ENCODE results near the gene RNF212.

The RNF212 gene

DNA sequence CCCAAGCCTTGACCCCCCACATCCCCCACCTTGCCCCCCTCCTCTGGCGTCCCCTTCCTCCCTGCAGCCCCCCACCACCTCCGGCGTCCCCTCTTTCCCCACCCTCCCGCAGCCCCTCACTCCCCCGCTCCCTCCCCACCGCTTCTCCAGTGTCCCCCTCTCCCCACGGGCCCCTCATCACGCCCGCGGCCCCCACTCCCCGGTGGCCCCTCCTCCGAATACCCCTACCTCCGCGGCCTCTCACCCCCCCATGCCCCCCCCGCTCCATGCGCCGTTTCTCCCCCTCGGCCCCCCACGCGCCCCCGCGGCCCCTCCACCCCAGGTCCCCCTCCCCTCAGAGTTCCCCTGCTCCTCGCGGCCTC lies 562 bp downstream of the RNF212 start:
- DNase-seq: no peak

DNA sequence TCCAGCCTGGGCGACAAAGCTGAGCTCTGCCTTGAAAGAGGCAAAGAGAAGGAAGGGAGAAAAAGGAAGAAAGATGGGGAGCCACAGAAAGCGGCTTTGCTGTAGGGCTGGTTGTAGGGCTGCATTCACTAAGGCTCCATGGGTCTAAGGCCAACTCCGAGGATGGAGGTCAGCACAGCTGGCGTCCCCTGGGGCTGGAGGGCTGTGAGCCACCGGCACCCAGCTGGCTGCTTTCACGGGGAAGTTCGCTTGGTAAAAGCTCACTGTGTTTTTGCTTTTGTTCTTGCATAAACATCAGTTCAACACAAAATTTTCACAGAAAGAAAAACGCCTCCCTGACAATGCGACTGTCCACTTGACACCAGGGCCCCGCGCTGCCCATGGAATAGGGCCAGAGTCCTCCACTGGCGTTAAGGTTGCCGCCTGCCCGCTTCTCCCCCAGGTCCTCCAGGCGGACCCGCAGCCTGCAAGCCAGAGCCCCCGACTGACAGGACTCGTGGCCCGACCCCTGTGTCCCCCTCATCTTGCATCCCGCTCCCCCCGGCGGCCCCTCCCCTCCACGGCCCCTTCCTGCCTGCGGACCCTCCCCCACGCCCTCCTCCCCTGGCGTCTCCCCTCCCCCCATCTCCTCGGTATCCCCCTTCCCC lies 1.1 kb downstream of the RNF212 start:
- DNase-seq: no peak

DNA sequence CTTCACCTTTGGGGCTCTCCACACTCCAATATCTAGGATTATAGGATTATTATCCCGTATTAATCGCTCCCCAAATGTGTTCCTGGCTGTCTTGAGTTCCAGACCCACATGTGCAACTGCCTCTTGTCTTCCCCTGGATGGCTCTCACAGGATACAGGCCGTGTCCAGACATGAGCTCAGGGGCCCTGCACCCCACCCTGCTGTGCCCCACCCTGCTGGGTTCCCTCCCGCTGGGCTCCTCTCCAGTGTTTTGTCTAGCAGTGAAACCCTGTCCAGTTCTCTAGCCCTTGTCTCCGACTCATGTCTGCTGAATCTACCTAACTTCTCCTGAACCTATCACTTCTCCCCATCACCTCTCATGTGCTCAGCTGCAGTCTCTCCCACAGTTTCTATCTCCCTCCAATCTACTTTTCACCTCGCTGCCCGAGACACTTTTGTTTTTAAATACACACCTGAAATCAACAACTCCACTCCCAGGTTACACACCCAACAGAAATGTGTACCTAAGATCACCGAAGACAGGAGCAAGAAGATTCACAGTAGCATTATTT lies 2.0 kb downstream of the RNF212 start:
- no peak for DNase-seq

DNA sequence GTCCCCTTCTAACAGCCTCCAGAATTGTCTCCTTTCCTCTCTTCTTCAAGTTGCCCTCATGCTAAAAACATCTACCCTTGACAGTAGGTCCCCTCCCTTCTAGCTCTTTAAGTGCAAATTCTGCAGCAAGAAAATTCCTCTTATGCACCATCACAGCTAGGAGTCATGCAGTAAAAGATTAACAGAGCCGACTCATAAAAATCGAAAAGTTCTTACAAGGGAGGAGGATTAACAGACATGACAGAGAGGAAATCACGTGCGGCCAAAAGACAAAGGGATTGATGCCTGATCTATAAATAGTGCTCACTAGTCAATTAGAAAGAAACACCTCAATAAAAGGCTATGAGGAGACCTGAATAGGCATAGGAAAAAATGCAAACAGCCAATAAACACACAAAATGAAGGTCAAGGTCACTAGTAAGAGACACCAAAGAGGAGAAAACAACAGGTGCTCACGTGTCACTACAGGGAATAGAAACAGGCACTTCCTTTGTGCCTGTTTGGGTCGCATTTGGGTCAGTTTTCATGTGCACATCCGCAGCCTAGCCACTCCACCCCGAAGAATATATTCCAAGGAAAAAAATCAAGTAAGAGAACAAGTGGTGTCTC lies 3.4 kb downstream of the RNF212 start:
- no peak for DNase-seq

DNA sequence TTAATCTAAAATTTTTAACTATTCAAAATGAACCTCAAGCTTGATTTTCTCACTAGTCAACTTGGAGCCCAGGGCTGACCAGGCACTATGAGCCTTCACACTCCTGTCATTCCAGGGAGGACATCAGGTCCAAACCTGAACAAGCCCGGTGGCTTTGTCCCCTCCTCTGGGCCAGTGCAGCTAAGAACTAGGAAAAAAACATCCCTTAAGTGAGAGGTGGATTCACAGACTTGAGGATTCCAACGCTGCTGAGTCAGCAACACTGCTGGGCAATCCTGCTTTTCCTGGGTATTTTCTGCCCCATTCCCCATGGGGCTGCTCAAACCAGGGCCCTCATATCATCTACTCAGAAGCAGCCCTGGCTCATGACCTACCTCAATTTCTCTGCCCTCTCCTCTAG lies 4.0 kb downstream of the RNF212 start:
- no peak for DNase-seq

DNA sequence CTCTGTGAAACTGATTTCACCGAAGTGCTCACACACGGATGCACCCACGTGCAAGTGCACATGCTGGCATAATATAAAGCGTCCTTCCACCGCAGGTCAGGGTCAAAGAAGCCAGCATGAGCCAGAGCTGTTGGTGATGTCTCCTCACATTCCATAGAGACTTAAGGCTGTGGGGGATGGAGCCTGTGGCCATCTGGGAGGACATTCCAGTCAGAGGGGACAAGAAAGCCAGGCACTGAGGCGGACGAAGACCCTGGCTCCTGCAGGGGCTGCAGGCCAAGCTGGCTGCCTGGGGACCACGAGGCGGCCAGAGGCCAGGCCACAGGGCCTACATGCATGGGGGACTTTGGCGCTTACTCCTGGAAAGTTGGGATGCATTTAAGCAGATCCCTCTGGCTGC lies 7.7 kb downstream of the RNF212 start:
- no peak for DNase-seq

DNA sequence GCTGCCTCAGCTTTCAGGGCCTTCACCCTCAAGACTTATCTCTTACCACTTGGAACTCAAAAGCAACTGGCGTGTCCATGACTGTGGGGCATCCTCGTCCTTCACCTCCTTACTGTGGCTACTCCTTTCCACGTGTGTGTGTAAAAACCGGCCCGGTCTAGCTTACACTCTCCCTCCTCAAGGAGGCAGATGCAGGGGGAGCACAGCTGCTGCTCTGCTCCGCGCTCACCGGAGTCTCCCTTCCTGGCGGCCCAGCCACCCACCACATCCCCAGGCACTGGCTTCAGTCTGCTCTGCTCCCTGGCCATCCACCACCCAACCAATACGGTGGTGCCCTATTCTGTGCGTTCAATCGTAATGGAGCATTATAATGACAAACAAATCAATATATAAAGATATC lies 8.3 kb downstream of the RNF212 start:
- DNase-seq: no peak

DNA sequence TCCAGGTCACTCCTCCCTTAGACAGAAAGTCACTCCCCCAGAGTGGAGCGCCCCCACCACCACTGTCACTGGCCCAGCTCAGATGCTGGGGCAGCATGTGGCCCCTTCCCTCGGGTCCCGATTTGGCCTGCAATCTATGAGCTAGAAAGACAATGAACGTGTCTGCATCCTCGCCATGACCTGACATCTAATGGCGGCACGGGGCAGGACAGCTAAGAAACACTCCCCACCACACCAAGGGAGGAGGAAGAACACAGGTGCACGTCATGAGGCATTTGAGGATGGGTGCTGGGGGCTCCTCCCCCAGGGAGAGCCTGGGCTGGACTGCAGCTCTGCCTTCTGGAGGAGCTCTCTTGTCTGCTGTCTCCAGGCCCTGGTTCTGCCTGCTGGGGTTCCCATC lies 8.7 kb downstream of the RNF212 start:
- DNase-seq: no peak

DNA sequence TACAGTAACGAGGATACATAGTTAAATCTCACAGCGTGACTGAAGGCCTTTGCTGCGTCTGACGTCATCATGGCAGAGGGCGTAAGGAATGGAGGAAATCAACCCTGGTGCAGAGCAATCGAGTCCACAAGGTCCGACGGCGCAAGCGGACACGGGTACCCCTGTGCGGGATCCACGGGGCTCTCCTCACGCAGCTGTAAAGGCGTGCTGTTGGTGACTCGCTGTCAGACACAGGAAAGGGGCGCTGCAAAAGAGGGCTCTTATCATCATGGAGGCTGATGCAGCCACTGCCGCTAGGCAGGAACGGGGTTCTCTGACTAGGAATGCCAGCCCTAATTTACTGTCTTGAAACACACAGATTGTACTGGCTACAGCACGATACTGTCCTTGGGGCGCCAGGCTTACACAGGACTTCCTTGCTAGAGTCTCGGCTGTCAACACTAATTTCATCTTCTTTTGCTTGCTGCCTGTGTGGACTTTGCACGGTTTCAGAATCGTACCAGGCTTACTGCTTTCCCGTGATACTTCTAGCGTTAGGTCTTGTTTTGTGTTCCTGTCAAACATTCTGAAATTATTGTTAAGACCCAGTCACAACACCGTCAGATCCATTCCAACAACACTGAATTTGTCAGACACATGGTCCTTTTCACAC lies 13.6 kb downstream of the RNF212 start:
- no peak for DNase-seq

DNA sequence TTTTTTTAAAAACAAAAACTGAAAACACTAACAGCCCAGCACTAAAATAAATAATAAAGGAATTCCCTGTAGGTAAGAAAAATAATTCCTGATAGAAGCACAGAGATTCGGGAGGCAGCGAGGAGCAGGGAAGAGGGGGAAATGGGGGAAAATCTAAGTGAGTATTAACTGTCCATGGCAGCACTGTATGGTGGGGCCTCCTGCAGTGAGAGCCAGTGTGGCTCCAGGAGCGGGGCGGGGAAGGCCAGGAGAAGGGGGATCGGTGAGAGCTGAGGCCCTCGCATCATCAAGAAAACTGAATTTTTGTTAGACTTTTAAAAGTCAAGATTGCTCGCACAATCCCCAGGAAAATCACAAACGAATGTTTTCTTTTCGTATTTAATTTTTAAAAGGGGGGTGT lies 14.1 kb downstream of the RNF212 start:
- DNase-seq: no peak

DNA sequence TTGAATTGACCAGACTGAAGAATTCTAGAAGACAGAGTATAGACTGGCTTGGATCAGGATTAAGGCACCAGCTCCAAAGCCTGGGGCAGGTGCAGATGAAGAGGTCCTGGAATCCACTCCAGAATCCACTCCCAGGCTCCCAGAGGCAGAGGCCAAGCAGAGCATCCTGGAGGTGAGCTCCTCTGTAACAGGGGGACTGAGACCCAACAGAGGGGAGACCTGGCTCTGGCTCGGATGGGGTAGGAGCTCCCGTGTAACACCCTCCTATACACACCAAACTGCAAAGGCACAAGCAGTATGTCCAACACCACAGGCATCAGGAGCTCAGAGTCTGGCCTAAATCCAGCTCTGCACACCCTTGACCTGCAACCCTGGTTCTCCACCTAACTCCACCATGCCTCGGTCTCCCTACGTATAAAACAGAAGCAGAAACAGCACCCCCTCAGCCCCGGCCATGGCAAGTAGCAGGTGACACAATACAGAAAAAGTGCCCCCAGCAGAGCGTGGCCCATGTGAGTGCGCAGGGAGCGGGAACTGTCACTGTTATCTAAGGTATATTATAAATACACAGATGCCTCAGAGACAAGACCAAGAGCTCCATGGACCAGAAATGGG lies 14.9 kb downstream of the RNF212 start:
- DNase-seq: no peak

DNA sequence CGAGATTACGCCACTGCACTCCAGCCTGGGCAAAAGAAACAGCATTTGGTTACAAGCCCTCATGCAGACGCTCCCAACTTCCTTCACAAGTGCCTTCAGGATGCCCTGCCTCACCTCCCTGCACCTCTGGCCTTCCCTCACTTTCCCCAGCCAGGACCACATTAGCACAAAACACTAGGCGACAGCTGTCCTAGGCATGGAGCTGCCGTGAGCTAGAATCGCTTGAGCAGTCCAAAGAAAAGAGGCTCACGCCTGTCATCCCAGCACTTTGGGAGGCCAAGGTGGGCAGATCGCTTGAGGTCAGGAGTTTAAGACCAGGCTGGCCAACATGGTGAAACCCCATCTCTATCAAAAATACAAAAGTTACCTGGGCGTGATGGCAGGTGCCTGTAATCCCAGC lies 15.8 kb downstream of the RNF212 start:
- DNase-seq: no peak

DNA sequence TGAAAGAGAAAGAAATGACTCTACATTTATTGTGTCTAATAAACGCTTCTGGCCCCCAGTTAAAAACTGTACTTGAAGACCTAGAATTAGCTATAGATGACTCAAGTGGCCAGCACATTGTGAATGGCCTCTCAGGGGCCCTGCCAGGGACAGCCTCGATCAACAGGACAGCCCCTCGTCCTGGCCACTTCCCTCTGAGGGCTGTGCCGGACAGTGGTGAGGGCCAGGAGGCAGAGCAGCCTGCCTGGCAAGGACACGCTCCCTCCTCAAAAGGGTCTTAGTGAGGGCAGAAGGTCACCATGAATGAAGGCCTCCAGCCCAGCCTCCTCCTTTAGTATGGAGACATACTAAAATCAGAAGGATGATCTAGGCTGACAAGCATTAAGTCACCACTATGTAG lies 16.5 kb downstream of the RNF212 start:
- DNase-seq: no peak

DNA sequence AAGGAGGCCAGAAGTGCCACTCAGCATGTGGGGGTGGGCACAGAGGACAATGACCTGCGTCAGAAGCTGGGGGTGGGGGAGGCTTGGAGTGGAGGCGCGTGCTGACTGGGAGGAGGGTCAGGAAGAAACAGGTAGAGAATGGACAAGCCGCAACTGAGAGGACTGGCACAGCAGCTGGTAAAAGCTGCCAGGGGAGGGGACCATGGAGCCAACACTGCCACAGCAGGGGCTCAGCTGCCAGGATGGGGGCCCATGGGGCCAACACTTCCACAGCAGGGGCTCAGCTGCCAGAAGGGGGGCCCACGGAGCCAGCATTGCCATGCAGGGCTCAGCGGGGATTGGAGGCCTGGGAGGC lies 19.1 kb downstream of the RNF212 start:
- DNase-seq: no peak

DNA sequence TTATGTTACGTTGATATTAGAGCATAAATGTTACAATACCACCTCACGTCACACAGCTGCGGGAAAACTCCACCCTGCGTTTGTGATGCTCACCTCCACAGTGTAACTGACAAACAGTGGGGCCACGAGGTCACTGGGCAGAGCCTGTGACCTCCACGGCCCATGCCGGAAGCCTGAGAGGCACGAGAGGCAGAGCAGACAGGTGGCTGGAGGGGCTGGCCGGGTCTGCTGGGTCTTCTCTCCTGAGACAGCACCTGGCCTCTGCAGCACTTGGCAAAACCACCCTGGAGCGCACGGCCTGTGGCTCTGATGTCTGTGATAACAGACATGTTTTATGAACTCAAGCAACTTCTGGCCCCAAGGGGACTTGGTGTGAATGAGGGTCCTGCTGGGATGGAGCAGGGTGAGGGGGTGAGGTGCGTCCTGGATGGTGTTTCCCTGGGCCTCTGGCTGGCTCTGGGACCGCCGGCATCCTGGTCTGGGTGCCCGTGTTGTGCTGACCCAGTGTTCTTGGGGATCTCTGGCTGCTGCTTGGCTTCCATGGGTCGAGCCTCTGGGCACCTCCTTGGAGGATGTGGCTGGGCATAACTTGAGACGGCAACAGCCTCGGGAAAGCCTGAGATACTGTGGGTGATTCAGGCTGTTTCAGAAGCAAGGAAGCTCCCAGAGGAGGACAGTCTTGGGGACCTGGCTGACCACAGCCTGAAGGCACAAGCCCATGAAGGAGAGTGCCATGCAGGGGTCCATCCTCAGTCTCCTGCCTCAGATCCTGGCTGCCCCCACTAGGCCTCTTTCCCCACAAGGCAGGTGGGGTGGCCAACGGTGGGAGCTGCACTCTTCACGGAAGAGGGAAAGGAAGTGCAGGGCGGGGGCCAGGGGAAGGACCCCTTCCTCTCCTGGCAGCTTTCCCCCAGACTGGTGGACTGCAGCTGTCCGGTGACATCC lies 19.7 kb downstream of the RNF212 start:
- DNase-seq: no peak

DNA sequence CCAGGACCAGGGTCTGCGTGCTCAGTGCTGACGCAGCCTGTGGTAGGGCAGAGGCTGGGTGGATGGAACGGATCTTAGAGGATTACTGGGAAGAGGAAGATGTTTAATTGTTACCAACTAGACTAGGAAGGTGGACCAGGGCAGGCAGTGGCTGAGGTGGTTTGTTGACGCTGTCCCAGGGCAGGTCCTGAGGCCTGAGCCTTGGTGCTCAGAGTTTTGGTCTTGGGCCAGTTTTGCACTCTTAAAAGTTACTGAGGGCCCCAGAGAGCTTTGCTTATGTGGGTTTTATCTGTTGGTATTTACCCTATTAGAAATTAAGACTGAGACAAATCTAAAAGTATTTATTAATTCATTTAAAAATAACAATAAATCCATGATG lies 20.4 kb downstream of the RNF212 start:
- no peak for DNase-seq

DNA sequence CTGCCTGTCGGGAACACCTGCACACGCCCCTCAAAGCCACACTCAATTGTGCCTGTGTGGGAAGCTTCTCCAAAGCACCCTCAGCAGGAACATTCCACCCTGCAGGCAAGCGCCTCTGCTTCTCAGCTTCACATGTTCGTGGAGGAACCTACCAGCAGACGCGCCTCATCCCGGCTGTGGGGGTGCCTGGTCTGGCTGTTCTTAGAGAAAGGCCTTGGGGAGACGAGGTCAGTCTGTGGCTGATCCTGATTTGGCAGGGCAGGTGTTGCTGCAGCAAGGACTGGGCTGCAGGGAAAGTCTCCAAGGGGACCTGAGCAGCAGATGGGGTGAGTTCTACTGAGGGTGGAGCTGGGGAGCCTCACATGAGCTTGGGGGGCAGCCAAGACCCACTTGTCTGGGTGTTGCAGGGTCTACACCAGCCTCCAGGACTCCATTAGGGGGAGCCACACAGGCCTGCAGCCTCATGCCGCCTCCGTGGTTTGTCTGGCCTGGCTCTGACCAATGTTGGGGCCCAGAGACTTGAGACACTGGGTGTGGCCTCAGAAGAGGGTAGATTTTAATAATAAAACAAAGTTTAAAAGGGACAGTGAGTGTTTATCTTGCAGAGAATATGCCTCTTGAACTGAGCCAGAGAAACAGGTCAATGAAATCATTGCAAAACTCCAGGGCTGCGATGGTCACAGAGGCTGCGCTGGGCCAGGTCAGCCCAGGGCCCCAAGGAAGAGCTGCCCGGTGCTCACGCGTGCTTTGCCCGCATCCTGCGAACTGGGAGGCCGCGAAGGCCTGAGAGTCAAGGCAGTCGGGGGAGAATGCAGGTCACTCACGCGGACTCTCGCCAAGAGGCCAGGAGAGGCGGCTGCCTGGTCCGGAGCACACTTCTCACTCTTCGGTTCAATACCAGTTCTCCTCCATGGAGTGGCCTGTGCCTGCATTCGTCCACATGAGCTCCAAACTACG lies 21.1 kb downstream of the RNF212 start:
- DNase-seq: no peak

DNA sequence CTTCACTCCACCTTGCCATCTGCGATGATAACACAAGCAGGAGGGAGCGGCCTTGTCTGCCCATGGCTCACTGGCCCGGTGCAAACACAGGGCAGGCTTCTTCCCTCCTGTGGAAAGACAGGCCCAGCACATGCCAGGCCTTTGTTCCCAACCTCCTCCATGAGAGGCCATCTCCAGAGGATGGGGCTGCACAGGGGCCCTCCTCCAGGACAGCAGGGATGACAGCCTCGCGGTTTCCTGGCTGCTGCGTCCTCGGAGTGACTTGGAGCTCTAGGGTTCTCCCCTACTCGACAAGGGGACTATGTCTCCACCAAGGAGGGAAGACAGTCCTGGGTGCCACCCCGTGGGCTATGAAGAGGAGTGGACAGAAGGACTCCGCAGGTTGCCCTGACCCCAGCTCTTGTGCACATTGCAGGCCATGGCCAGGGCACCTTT lies 21.8 kb downstream of the RNF212 start:
- DNase-seq: no peak

DNA sequence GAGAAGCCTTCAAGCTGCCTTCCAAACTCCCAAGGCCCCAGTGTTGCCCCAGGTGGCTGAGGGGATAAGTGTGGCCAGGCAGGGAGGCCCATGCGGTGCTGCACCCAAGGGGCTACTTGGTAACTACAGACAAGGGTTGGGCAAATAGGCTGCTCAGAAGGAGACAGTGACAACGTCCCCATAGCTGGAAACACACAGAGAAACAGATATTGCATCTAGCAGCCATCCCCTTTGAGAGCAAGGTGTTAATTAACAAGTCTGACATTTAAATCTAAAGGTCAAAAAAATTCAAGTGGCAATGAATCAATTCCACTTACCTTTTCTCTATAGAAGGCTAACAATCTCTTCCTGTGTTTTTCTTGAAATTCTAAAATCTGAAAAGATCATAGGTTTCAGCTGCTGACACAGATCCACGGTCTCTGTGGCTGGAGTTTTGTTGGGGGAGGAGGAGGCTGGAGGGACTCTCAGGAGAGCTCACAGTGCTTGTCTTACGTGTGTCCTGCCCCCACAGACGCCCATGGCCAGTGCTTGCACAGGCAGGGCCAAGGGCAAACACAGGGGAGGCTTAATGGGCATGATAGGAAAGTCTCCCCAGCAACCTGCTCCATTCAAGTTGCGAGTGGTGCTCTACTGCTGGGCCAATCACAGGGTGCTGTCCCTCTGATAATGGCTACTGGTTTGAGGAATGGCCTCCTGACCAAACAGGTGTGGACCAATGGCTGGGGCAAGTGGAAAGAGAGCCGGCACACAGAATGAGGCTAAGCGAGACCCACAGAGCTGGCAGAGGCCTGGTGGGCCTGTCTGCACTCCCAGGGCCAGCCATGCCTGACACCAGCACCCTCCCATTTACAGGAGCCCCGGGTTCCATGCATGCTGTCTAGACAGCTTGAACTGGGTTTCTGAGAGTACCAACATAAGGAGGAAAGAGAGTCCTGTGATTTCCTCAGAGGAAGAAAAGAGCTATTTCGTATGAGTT lies 22.6 kb downstream of the RNF212 start:
- no peak for DNase-seq

DNA sequence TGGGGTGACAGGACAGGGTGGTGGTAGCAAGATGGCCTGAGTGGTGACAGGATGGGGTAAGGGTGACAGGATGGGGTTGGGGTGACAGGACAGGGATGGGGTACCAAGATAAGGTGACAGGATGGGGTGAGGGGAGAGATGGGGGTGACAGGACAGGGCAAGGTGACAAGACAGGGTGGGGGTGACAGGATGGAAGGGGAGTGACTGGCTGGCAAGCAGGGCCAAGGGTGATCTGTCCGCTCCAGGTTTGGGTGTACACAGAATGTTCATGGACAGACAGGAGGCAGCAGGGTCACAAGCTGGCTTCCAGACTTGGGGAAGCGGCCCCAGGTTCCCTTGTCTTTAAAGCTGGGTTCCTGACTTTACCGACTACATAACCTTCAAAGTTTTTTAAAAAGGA lies 23.3 kb downstream of the RNF212 start:
- no peak for DNase-seq

DNA sequence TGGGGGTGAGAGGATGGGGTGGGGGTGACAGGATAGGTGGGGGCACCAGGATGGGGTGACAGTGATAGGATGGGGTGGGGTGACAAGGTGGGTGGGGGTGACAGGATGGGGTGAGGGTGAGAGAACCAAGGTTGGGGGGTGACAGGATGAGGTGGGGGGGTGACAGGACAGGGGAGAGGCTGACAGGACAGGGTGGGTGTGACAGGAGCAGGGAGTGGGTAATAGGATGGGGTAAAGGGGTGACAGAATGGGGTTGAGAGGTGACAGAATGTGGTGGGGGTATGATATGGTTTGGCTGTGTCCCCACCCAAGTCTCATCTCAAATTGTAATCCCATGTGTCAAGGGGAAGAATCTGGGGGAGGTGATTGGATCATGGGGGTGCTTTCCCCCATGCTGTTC lies 26.0 kb downstream of the RNF212 start:
- no peak for DNase-seq

Data from NCI-H748 treated with DMSO at 0.1 percent for 48 hours (cell line).